HUES6 (cell line): ENCODE measurements around the gene CATSPERE.
"Not testable (repeated sequence)": the region's sequence is repeated elsewhere in the genome, so short reads cannot be mapped to it uniquely, and the experiment has no call there.

Source experiments
- H3K27ac ChIP-seq: 2 replicates; pipeline ENCODE4 v1.7.0; 2013; ENCODE audit warnings: low read depth, mild to moderate bottlenecking, low read length, inconsistent platforms
- H3K27me3 ChIP-seq: 2 replicates; pipeline ENCODE4 v1.6.1; 2013; ENCODE audit warnings: low read length; ENCODE audit not compliant: control insufficient read depth, insufficient read depth
- H3K36me3 ChIP-seq: 2 replicates; pipeline ENCODE4 v1.6.1; 2013; ENCODE audit warnings: low read length; ENCODE audit not compliant: control insufficient read depth, insufficient read depth
- H3K4me1 ChIP-seq: 2 replicates; pipeline ENCODE4 v1.6.1; 2013; ENCODE audit warnings: low read length; ENCODE audit not compliant: control insufficient read depth, insufficient read depth
- H3K4me3 ChIP-seq: 2 replicates; pipeline ENCODE4 v1.5.1; 2013; ENCODE audit warnings: low read depth, low read length
- H3K9ac ChIP-seq: one replicate; pipeline ENCODE4 v1.6.1; 2013; ENCODE audit warnings: mild to moderate bottlenecking, low read length
- H3K9me3 ChIP-seq: 2 replicates; pipeline ENCODE4 v1.6.1; 2013; ENCODE audit warnings: low read depth, low read length; ENCODE audit not compliant: control insufficient read depth, insufficient read depth

CATSPERE gene

GRCh38 chr1:244450597-244451538 is 10.2 kb upstream of the CATSPERE start:
- no peaks in the 10 kb centered on the region; the same call in 1 of the 2 replicates for H3K9me3 ChIP-seq
- peaks cover 57% of the 10 kb centered on the region for H3K4me1 ChIP-seq
- peak overlapping the region; percentile 95; the same call in 1 of the 2 replicates for H3K27ac ChIP-seq
- H3K36me3 ChIP-seq, result peaks cover 7% of the 10 kb centered on the region; the same call in 1 of the 2 replicates
- peak overlapping the region; percentile 98 for H3K4me3 ChIP-seq
- no peaks in the 10 kb centered on the region for H3K27me3 ChIP-seq
- H3K9ac ChIP-seq, result peak overlapping the region; percentile 93

GRCh38 chr1:244451539-244451950 is 9.5 kb upstream of the CATSPERE start, which contains the start of gene ADSS2:
Gene ADSS2 (minus strand): TSS chr1:244451909. CDS start chr1:244451817, 92 bp downstream.
- Histone ChIP-seq H3K4me3 (peak within 1 kb of the TSS; percentile 98), H3K9me3 (no peaks in the 10 kb centered on the region; the same call in 1 of the 2 replicates), H3K9ac (peak within 1 kb of the TSS; percentile 93), H3K36me3 (peaks cover 7% of the 10 kb centered on the region; the same call in 1 of the 2 replicates), H3K27ac (peak within 1 kb of the TSS; percentile 95; the same call in 1 of the 2 replicates), H3K4me1 (peaks cover 52% of the 10 kb centered on the region), H3K27me3 (no peaks in the 10 kb centered on the region)

DNA sequence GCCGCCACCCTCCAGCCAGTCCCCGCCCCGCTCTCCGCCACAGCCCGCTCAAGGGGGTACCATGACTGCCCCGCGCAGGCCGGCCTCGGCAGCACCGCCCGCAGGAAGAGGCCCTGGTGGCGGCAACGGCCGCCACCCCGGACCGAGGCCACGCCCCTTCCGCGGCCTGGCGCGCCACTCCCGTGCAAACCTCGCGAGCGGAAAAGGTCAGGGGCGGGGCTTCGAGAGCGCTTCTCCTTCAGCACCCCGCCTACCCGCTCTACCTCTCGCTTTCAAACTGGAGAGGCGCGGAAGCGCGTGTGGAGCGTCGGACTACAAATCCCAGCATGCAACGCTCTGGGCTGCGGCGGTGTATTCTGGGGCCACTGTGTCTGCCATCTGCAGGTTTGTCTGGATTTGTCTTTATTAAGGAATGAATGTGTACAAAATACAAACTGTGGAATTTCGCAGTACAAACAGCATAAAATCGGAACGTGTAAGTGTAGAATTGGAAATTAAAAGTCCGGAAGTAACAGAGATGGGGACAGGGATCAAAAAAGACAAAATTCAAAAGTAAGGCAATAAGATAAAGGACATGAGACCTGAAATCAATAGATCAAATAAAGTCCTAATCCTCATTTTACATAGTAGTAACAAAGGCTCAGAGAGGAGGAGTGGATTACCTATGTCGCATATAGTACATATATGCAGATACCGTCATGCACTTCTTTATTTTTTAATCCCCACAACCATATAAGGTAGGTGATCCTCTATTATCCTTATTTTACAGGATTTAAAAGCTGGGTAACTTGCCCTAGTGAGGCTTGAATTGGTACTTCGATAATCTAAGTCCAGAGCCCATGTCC is 8.9 kb upstream of the CATSPERE start:
- H3K9ac ChIP-seq, result no peak overlapping the region
- peaks cover 48% of the 10 kb centered on the region for H3K4me1 ChIP-seq
- no peaks in the 10 kb centered on the region for H3K27me3 ChIP-seq
- H3K27ac ChIP-seq, result peak overlapping the region; percentile 4; the same call in 1 of the 2 replicates
- peaks cover 7% of the 10 kb centered on the region; the same call in 1 of the 2 replicates for H3K36me3 ChIP-seq
- H3K4me3 ChIP-seq, result peak overlapping the region; percentile 98
- H3K9me3 ChIP-seq, result no peaks in the 10 kb centered on the region; the same call in 1 of the 2 replicates

- Histone ChIP-seq H3K27ac (no peak overlapping the region), H3K9me3 (peaks cover 3% of the 10 kb centered on the region; the same call in 1 of the 2 replicates), H3K9ac (no peak overlapping the region), H3K36me3 (peaks cover 7% of the 10 kb centered on the region; the same call in 1 of the 2 replicates), H3K4me3 (no peak overlapping the region), H3K4me1 (peaks cover 29% of the 10 kb centered on the region), H3K27me3 (no peaks in the 10 kb centered on the region)
Measured at GRCh38 chr1:244454412-244454811, 6.7 kb upstream of the CATSPERE start.

- Histone ChIP-seq H3K27me3 (no peaks in the 10 kb centered on the region), H3K36me3 (no peaks in the 10 kb centered on the region), H3K4me1 (peaks cover 16% of the 10 kb centered on the region; the same call in 1 of the 2 replicates), H3K4me3 (no peak overlapping the region), H3K27ac (no peak overlapping the region), H3K9ac (no peak overlapping the region), H3K9me3 (peaks cover 8% of the 10 kb centered on the region)
Measured at GRCh38 chr1:244456586-244456985, 4.5 kb upstream of the CATSPERE start.

GRCh38 chr1:244458781-244459180 is 2.3 kb upstream of the CATSPERE start:
- H3K9ac ChIP-seq, result no peak overlapping the region
- no peak overlapping the region for H3K4me3 ChIP-seq
- no peaks in the 10 kb centered on the region for H3K27me3 ChIP-seq

DNA sequence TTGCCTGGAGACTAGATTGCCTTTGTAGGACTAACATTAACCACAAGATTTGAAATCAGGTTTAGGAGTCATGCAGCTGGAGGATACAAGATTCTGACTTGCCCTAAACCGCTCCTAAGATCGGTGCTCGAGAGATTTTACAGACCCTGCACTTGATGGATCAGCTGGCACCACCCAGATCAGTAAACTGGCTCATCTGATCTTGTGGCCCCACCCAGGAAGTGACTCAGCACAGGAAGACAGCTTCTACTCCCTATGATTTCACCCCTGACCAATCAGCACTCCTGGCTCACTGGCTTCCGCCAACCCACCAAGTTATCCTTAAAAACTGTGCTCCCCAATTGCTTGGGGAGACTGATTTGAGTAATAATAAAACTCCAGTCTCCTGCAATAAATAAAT is 876 bp upstream of the CATSPERE start:
- Histone ChIP-seq H3K36me3 (no peaks in the 10 kb centered on the region), H3K27ac (no peak overlapping the region), H3K4me1 (peaks cover 6% of the 10 kb centered on the region; the same call in 1 of the 2 replicates), H3K9ac (no peak overlapping the region), H3K27me3 (no peaks in the 10 kb centered on the region), H3K9me3 (peaks cover 8% of the 10 kb centered on the region), H3K4me3 (no peak overlapping the region)

More at GRCh38 chr1:244458781-244459180, 2.3 kb upstream of the CATSPERE start:
- H3K9me3 ChIP-seq, result peaks cover 8% of the 10 kb centered on the region
- H3K36me3 ChIP-seq, result no peaks in the 10 kb centered on the region
- H3K4me1 ChIP-seq, result peaks cover 16% of the 10 kb centered on the region; the same call in 1 of the 2 replicates
- no peak overlapping the region for H3K27ac ChIP-seq

- H3K27ac ChIP-seq, result no peak overlapping the region
- no peaks in the 10 kb centered on the region for H3K4me1 ChIP-seq
- H3K27me3 ChIP-seq, result no peaks in the 10 kb centered on the region
- H3K9me3 ChIP-seq, result peaks cover 4% of the 10 kb centered on the region; the same call in 1 of the 2 replicates
- H3K4me3 ChIP-seq, result no peak overlapping the region
- H3K36me3 ChIP-seq, result no peaks in the 10 kb centered on the region
- no peak overlapping the region for H3K9ac ChIP-seq
Measured at GRCh38 chr1:244466724-244467123, 5.7 kb downstream of the CATSPERE start.

- Histone ChIP-seq H3K9me3 (no peaks in the 10 kb centered on the region), H3K27me3 (no peaks in the 10 kb centered on the region), H3K9ac (no peak overlapping the region), H3K4me3 (no peak overlapping the region), H3K4me1 (no peaks in the 10 kb centered on the region), H3K36me3 (no peaks in the 10 kb centered on the region), H3K27ac (no peak overlapping the region)
Measured at GRCh38 chr1:244473059-244473605, 12.1 kb downstream of the CATSPERE start.

DNA sequence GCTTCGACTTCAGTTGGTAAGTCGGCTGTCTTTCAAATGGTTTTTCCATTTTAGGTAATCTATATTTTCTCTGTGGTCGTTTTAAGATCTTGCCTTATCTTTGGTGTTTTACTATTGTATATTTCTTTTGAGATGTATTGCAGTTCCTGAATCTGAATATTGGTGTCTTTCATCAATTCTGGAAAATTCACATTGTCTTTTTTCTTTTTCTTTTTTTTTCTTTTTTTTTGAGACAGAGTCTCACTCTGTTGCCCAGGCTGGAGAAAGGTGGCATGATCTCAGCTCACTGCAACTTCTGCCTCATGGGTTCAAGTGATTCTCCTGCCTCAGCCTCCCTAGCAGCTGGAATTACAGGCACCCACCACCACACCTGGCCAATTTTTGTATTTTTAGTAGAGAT is 23.9 kb downstream of the CATSPERE start:
- H3K4me3 ChIP-seq, H3K36me3 ChIP-seq: not testable (repeated sequence)

More for the DNA sequence above, 23.9 kb downstream of the CATSPERE start:
- not testable (repeated sequence) for H3K27ac ChIP-seq, H3K9me3 ChIP-seq, H3K27me3 ChIP-seq, H3K4me1 ChIP-seq, H3K9ac ChIP-seq
